Right atrium auricular region (tissue), 2 donors: ENCODE data around the gene FREM2. TPM values are rescaled to one million over a fixed set of nuclear protein-coding genes. Genes with fewer than 3 reads are reported as not detected.

ENCODE experiments used
- DNase-seq: peaks from one replicate; pipeline ENCODE4 v3.0.0-alpha.2; 2019; ENCODE audit warnings: low spot score
- H3K27ac ChIP-seq, 2 donors: fragments of 200-600 bp; sonication (generic); 1 replicate in 1 of 2; 2 replicates in 1 of 2; pipeline ENCODE4 v1.5.1; 2016 to 2019
- H3K27me3 ChIP-seq, 2 donors: fragments of 200-600 bp; sonication (generic); one replicate each; pipeline versions ENCODE4 v1.5.1 to v1.6.0; 2017 to 2019
- H3K36me3 ChIP-seq: fragments of 200-600 bp; sonication (generic); one replicate; pipeline ENCODE4 v1.5.1; 2016
- H3K4me1 ChIP-seq, 2 donors: fragments of 200-600 bp; sonication (generic); one replicate each; pipeline versions ENCODE4 v1.5.1 to v1.6.0; 2017 to 2019
- H3K4me3 ChIP-seq, 2 donors: fragments of 200-600 bp; sonication (generic); 1 replicate in 1 of 2; 2 replicates in 1 of 2; pipeline ENCODE4 v1.5.1; 2017 to 2019; ENCODE audit warnings: mild to moderate bottlenecking in 1 of 2, moderate library complexity in 1 of 2
- H3K9me3 ChIP-seq, 2 donors: fragments of 200-600 bp; sonication (generic); one replicate each; pipeline ENCODE4 v1.5.1; 2019
- CTCF ChIP-seq, 2 donors: fragments of 200-600 bp; sonication (generic); IDR thresholded peaks; one replicate each; pipeline ENCODE4 v1.5.1; 2019; ENCODE audit warnings: antibody characterized with exemption in 2 of 2
- total RNA-seq, 2 donors: library from RNA; depleted of rRNA; stranded (reverse); fragments of >200 nt; gene quantifications; one replicate each; pipeline ENCODE4 v1.1.0, GENCODE V29; 2016

The FREM2 gene
- total RNA-seq, 2 donors from 2014 or later: 0.20 TPM; not detected in 1

DNA sequence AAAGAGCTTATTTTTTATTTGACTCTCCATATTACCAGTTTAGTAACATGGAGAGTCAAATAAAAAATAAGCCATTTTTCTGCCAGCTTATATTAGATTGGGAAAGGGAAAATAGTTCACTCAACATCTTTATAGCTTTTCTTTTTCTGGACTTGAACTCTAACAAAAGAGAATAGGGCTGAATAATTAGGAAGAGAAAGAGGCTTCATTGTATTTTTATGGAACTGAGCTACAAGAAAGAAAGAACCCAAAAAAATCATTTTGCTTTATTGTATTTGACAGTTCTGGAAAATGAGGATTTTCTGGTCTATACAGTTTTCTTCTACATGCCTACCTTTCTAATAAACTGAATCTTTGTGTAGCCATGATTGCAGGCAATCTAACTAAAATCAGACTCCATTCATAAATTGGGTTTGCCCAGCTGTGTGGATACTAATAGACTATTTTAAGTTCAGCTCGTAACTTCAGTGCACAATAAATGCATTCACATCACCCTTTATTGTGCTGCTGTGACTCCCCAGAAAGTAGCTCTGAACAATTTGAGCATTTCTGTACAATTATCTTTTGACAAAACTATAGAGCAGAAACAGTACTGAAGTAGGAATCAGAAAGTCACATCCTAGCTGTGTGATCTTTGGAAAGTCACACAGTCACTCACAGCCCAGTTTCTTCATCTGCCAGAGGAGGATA is 188.5 kb downstream of the FREM2 start:
- no peak for DNase-seq
- no peak for TF ChIP-seq CTCF (IDR thresholded peaks at IDR 0.05)
- H3K4me3 ChIP-seq: no peak overlapping the region
- no peak overlapping the region for H3K27ac ChIP-seq
- H3K4me1 ChIP-seq: no peaks in the 10 kb centered on the region
- H3K36me3 ChIP-seq: no peaks in the 10 kb centered on the region
- no peaks in the 10 kb centered on the region for H3K9me3 ChIP-seq
- H3K27me3 ChIP-seq: no peaks in the 10 kb centered on the region

GRCh38 chr13:38879278-38879677 is 192.4 kb downstream of the FREM2 start:
- no peak for DNase-seq
- Histone ChIP-seq H3K9me3 (no peaks in the 10 kb centered on the region), H3K27me3 (no peaks in the 10 kb centered on the region), H3K27ac (no peak overlapping the region), H3K4me3 (no peak overlapping the region), H3K4me1 (no peaks in the 10 kb centered on the region), H3K36me3 (no peaks in the 10 kb centered on the region)
- TF ChIP-seq CTCF (IDR thresholded peaks at IDR 0.05): no peak

DNA sequence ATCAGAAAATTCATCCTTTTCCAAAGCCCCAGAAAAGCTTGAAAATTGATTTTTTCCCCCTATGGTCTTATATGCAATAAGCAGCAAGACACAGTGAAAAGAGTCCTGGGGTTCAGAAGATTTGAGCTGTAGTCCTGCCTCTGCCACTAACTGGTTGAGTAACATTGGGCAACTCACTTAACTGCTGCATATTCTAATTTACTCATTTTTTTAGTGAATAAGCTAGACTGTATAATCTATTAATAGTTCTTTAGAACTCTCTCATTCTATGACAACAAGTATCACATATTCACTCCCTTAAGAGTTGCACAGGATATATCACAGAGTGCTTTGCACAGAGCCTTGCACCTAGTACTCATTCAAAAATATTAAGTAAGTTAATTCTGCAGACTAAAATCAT is 192.9 kb downstream of the FREM2 start:
- no peak for TF ChIP-seq CTCF (IDR thresholded peaks at IDR 0.05)
- H3K27me3 ChIP-seq: no peaks in the 10 kb centered on the region
- H3K27ac ChIP-seq: no peak overlapping the region
- no peaks in the 10 kb centered on the region for H3K9me3 ChIP-seq
- H3K4me1 ChIP-seq: no peaks in the 10 kb centered on the region
- H3K36me3 ChIP-seq: no peaks in the 10 kb centered on the region
- DNase-seq: no peak
- no peak overlapping the region for H3K4me3 ChIP-seq

DNA sequence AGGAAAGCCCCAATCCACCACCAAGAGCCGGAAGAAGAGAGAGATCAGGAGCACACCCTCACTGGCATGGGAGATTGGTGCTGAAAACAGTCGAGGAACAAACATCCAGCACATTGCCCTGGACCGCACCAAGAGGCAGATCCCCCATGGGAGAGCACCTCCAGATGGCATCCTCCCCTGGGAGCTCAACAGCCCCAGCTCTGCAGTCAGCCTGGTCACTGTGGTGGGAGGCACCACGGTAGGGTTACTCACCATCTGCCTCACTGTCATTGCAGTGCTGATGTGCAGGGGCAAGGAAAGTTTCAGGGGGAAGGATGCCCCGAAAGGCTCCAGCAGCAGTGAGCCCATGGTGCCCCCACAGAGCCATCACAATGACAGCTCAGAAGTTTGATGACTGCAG is 193.5 kb downstream of the FREM2 start:
- H3K27me3 ChIP-seq: no peaks in the 10 kb centered on the region
- H3K4me1 ChIP-seq: no peaks in the 10 kb centered on the region
- no peak for DNase-seq
- H3K27ac ChIP-seq: no peak overlapping the region
- no peaks in the 10 kb centered on the region for H3K9me3 ChIP-seq
- no peak overlapping the region for H3K4me3 ChIP-seq
- H3K36me3 ChIP-seq: no peaks in the 10 kb centered on the region
- no peak for TF ChIP-seq CTCF (IDR thresholded peaks at IDR 0.05)

DNA sequence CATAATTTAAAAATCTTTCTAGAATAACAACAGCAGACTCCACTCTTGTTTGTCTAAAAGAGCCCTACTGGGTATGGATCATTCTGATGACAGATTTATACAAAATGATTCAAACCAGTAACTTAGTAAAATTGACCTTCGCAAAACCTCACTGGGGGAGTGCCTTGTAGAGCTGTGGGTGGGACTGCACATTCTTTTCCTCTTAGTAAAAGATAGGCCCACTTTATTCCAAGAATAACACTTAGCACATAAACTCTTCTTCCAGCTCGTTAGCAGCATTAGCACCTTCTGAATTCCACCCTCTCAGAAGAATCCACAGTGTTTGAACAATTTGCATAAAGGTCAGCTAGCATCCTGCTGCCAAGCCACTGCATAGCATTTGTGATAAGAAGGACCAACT is 196.9 kb downstream of the FREM2 start:
- no peak for TF ChIP-seq CTCF (IDR thresholded peaks at IDR 0.05)
- Histone ChIP-seq H3K27ac (no peak overlapping the region), H3K9me3 (no peaks in the 10 kb centered on the region), H3K4me3 (no peak overlapping the region), H3K36me3 (no peaks in the 10 kb centered on the region), H3K27me3 (no peaks in the 10 kb centered on the region), H3K4me1 (no peaks in the 10 kb centered on the region)
- no peak for DNase-seq

DNA sequence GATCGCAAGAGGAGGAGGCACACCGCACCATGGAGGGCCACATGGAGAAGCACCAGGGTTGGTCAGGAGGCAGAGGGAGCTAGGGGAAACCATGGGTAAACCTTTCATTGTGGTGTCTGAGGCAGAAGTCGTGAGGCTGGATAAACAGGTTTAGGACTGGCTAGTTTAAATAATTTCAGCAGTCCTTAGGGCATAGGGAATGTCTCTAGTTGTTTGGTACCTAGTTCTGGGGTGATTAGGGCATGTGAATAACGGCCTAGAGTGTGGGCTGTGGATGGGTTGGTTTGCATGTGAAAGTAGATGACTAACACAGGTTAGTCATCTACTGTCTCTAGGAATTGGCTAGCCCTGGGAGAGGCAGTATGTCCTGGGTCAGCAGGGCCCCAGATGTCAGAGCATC is 201.4 kb downstream of the FREM2 start:
- Histone ChIP-seq H3K27me3 (no peaks in the 10 kb centered on the region), H3K4me1 (no peaks in the 10 kb centered on the region), H3K9me3 (no peaks in the 10 kb centered on the region), H3K4me3 (no peak overlapping the region), H3K27ac (no peak overlapping the region), H3K36me3 (no peaks in the 10 kb centered on the region)
- no peak for DNase-seq
- TF ChIP-seq CTCF (IDR thresholded peaks at IDR 0.05): no peak
